ENCODE measurements around the gene INKA2.

The INKA2 gene

DNA sequence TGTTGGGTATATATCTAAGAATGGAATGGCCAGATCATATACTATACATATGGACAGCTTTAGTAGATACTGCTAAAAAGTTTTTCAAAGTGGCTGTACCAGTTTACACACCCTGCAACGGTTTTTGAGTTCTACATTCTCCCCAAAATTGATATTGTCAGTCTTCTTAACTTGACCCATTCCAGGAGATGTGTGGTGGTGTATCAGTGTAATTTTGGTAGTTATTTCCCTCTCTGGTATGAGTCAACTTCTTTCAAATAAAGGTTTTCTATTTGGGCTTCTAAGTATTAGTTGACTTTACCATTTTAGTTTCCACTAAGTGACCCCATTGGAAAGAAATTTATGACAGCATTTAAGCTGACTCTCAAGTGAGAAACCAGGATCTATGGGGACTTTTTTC lies 29.2 kb downstream of the INKA2 start:
- no peak for DNase-seq
- TF ChIP-seq, protein P1, sequence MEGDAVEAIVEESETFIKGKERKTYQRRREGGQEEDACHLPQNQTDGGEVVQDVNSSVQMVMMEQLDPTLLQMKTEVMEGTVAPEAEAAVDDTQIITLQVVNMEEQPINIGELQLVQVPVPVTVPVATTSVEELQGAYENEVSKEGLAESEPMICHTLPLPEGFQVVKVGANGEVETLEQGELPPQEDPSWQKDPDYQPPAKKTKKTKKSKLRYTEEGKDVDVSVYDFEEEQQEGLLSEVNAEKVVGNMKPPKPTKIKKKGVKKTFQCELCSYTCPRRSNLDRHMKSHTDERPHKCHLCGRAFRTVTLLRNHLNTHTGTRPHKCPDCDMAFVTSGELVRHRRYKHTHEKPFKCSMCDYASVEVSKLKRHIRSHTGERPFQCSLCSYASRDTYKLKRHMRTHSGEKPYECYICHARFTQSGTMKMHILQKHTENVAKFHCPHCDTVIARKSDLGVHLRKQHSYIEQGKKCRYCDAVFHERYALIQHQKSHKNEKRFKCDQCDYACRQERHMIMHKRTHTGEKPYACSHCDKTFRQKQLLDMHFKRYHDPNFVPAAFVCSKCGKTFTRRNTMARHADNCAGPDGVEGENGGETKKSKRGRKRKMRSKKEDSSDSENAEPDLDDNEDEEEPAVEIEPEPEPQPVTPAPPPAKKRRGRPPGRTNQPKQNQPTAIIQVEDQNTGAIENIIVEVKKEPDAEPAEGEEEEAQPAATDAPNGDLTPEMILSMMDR (IDR thresholded peaks at IDR 0.05; ENCODE audit: low read depth, low read length) = no peak
- Histone ChIP-seq H3K36me3 (no peaks in the 10 kb centered on the region; the same call in 1 of the 2 replicates), H3K4me3 (ENCODE audit: low read depth, low read length) (no peak overlapping the region), H3K9me3 (no peaks in the 10 kb centered on the region), H3K4me1 (no peaks in the 10 kb centered on the region), H3K27me3 (no peaks in the 10 kb centered on the region)

DNA sequence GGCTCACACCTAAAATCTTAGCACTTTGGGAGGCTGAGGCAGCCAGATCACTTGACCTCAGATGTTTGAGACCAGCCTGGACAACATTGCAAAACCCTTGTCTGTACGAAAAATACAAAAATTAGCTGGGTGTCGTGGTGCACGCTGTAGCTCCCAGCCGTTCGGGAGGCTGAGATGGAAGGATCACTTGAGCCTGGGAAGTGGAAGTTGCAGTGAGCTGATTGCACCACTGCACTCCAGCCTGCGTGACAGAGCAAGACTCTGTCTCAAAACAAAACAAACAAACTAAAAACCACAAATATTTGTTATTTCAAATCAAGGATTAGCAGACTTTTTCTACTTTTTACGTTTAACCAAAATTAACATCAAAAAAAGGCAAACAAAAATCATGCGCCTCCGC lies 31.3 kb downstream of the INKA2 start:
- no peaks in the 10 kb centered on the region for H3K4me1 ChIP-seq
- H3K4me3 ChIP-seq (ENCODE audit: low read depth, low read length) = no peak overlapping the region
- no peak for DNase-seq
- TF ChIP-seq, protein P1 (IDR thresholded peaks at IDR 0.05; ENCODE audit: low read depth, low read length) = no peak
- peaks cover 3% of the 10 kb centered on the region for H3K36me3 ChIP-seq
- H3K27me3 ChIP-seq = no peaks in the 10 kb centered on the region
- no peaks in the 10 kb centered on the region for H3K9me3 ChIP-seq

DNA sequence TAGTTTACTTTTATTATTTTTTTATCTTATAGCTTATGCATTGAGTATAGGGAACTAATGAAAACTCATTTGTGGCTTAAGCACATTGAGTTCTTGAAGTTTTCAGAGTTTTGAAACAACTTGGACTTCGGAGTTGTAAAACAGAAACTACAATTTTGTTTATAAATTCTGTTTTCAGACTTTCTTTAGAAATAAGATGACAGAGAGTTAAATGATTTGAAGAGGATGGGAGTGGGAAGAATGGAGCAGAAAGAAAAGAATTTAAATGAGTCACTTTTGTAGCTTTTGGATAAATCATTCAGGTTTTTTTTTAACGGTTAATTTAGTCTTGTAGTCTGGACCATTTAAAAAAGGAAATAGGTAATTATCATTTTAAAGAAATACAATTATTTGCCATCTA lies 32.3 kb downstream of the INKA2 start:
- TF ChIP-seq, protein P1 (IDR thresholded peaks at IDR 0.05; ENCODE audit: low read depth, low read length) = no peak
- Histone ChIP-seq H3K9me3 (no peaks in the 10 kb centered on the region), H3K4me3 (ENCODE audit: low read depth, low read length) (no peak overlapping the region), H3K36me3 (peaks cover 4% of the 10 kb centered on the region), H3K27me3 (no peaks in the 10 kb centered on the region), H3K4me1 (no peaks in the 10 kb centered on the region)
- no peak for DNase-seq

DNA sequence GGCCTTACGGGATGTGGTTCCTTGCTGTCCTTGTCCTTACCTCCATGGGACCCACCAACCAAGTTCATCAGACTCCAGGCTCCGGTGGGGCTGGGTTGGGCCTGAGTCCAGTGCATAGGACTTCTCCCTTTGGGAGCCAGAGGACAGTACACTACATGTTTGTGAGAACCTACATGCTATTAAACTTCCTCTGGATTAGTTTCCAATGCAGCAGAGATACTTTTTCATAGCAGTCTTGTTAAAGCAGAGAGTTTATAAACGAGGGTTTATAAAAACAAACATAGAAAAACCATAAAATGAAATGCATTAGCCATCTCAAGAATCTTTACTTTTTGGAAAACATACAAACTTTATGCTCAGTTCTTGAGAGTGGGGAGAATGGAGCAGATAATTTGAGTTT lies 33.4 kb downstream of the INKA2 start:
- Histone ChIP-seq H3K36me3 (peaks cover 11% of the 10 kb centered on the region), H3K4me1 (no peaks in the 10 kb centered on the region), H3K27me3 (no peaks in the 10 kb centered on the region), H3K4me3 (ENCODE audit: low read depth, low read length) (no peak overlapping the region), H3K9me3 (no peaks in the 10 kb centered on the region)
- no peak for DNase-seq
- TF ChIP-seq, protein P1 (IDR thresholded peaks at IDR 0.05; ENCODE audit: low read depth, low read length) = no peak

DNA sequence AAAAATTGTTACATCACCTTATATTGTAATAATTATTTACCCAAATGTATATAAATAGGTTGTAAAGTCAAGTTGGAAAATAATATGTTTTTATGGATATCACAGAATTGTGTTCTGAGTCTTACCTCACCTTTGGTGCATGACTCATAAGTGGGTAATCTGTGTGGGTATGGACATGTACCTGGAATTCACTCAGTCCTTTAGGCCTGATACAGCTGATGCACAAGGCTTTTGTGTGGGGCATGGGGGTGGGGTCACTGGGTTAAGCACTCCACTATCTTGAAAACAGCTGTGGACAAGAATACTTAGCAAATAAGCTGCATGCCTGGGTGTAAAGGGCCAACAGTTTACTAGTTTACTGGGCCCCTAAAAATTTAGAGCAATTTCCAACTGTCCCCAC lies 34.4 kb downstream of the INKA2 start:
- Histone ChIP-seq H3K4me3 (ENCODE audit: low read depth, low read length) (no peak overlapping the region), H3K9me3 (no peaks in the 10 kb centered on the region), H3K4me1 (no peaks in the 10 kb centered on the region), H3K36me3 (peaks cover 19% of the 10 kb centered on the region), H3K27me3 (no peaks in the 10 kb centered on the region)
- no peak for DNase-seq
- TF ChIP-seq, protein P1 (IDR thresholded peaks at IDR 0.05; ENCODE audit: low read depth, low read length) = no peak

DNA sequence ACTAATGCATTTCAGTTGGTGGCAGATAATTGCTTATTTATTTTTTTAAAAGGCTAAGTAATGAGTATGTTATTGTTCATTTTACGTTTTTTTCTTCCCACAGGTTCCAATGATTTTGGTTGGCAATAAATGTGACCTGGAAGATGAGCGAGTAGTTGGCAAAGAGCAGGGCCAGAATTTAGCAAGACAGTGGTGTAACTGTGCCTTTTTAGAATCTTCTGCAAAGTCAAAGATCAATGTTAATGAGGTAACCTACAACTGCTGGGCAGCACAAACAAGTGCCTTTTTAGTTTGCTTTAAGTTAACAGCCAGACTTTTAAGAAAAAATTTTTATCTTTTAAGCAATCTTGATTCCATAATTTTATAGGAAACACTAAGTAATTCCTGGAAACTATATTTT lies 35.0 kb downstream of the INKA2 start:
- Histone ChIP-seq H3K4me1 (no peaks in the 10 kb centered on the region), H3K9me3 (no peaks in the 10 kb centered on the region), H3K36me3 (peaks cover 19% of the 10 kb centered on the region), H3K4me3 (ENCODE audit: low read depth, low read length) (no peak overlapping the region), H3K27me3 (no peaks in the 10 kb centered on the region)
- no peak for DNase-seq
- TF ChIP-seq, protein P1 (IDR thresholded peaks at IDR 0.05; ENCODE audit: low read depth, low read length) = no peak

Measured in BE2C (cell line).